HepG2 (cell line): ENCODE results near the gene HSFX1. TPM values are rescaled to one million over a fixed set of nuclear protein-coding genes. Genes with fewer than 3 reads are reported as not detected.
"Not testable (repeated sequence)": the region's sequence is repeated elsewhere in the genome, so short reads cannot be mapped to it uniquely, and the experiment has no call there.

ENCODE experiments used
- ATAC-seq: fragments of 200-7000 bp; cut with Tn5 transposase; 3 replicates; pipeline ENCODE4 v1.9.1; 2020; ENCODE audit warnings: mild to moderate bottlenecking, moderate library complexity
- BruUV-seq: library from RNA; stranded (reverse); fragments of 400-500 nt; replicated peaks from 2 replicates; lab custom pipeline; 2021; lab: Mats Ljungman, UMichigan
- CTCF ChIA-PET: fragments of 300-600 bp; formaldehyde crosslinking; extraction: SDS; loops from one replicate; lab custom pipeline; 2021; ENCODE audit warnings: low total read pairs, inconsistent platforms, low intra/inter-chr PET ratio; lab: Yijun Ruan, JAX
- POLR2A ChIA-PET: fragments of 350-600 bp; sonication (Branson Sonifier 250); formaldehyde crosslinking; loops from one replicate; lab custom pipeline; 2020; ENCODE audit warnings: antibody characterized with exemption, inconsistent platforms; lab: Yijun Ruan, JAX
- DNase-seq: peaks from one replicate; pipeline ENCODE4 v3.0.0-alpha.2; 2015; ENCODE audit warnings: low spot score
- FAIRE-seq: peaks from 3 replicates; lab custom pipeline; 2011; peaks lifted over from hg19 to GRCh38; lab: Jason Lieb, UNC
- H2AFZ ChIP-seq: one replicate; pipeline ENCODE4 v1.6.1; 2011; ENCODE audit warnings: low read length, inconsistent platforms
- H3K27ac ChIP-seq: fragments of 300-600 bp; 3 replicates; pipeline ENCODE4 v1.8.0; 2011; ENCODE audit warnings: mixed run types, mild to moderate bottlenecking, mixed read lengths, low read length, inconsistent platforms; ENCODE audit not compliant: insufficient read depth; ENCODE audit errors: extremely low read length
- H3K27me3 ChIP-seq, 2 experiments: fragments of 200-600 bp in 1 of 2; 2 replicates in 1 of 2; 3 replicates in 1 of 2; pipeline versions ENCODE4 v1.6.0 to v1.8.0; 2011; ENCODE audit warnings: low read length in 2 of 2, mild to moderate bottlenecking in 2 of 2, moderate library complexity in 2 of 2, inconsistent platforms in 1 of 2; ENCODE audit not compliant: insufficient read depth in 2 of 2, control insufficient read depth in 1 of 2
- H3K36me3 ChIP-seq, 2 experiments: fragments of 200-600 bp in 1 of 2; replicated peaks in 1 of 2; 2 replicates in 1 of 2; 3 replicates in 1 of 2; pipeline versions ENCODE4 v1.5.1 to v1.8.0; 2011; ENCODE audit warnings: low read length in 2 of 2, inconsistent platforms in 1 of 2; ENCODE audit not compliant: insufficient read depth in 2 of 2, control insufficient read depth in 1 of 2
- H3K4me1 ChIP-seq: 2 replicates; pipeline ENCODE4 v1.5.1; 2012; ENCODE audit warnings: low read length, inconsistent platforms; ENCODE audit not compliant: insufficient read depth
- H3K4me2 ChIP-seq: 2 replicates; pipeline ENCODE4 v1.6.0; 2011; ENCODE audit warnings: low read depth, low read length, inconsistent platforms
- H3K4me3 ChIP-seq, 3 experiments: fragments of 200-600 bp in 1 of 3; sonication (generic), shearing (Covaris generic) in 1 of 3; replicated peaks in 1 of 3; 2 replicates each; pipeline ENCODE4 v1.5.1; 2011 to 2016; ENCODE audit warnings: low read length in 3 of 3, inconsistent platforms in 2 of 3, low read depth in 2 of 3, mild to moderate bottlenecking in 2 of 3, control low read depth in 1 of 3, mixed read lengths in 1 of 3; ENCODE audit not compliant: insufficient read depth in 1 of 3
- H3K79me2 ChIP-seq: one replicate; pipeline ENCODE4 v1.6.1; 2011; ENCODE audit warnings: low read length, inconsistent platforms; ENCODE audit not compliant: insufficient read depth
- H3K9ac ChIP-seq: 2 replicates; pipeline ENCODE4 v1.6.0; 2011; ENCODE audit warnings: mild to moderate bottlenecking, low read depth, low read length, inconsistent platforms; ENCODE audit not compliant: insufficient read depth
- H3K9me3 ChIP-seq: 2 replicates; pipeline ENCODE4 v1.5.1; 2012; ENCODE audit warnings: mild to moderate bottlenecking, low read length
- H4K20me1 ChIP-seq: 2 replicates; pipeline ENCODE4 v1.6.0; 2011; ENCODE audit warnings: inconsistent platforms, mild to moderate bottlenecking, low read length, moderate library complexity; ENCODE audit not compliant: insufficient read depth
- FOXK1 ChIP-seq: sonication (generic); formaldehyde crosslinking; IDR thresholded peaks from 2 replicates; pipeline ENCODE4 v1.4.0; 2020; ENCODE audit warnings: low read depth, missing genetic modification reagents, borderline replicate concordance
- HOXA7 ChIP-seq: sonication (generic); formaldehyde crosslinking; IDR thresholded peaks from 2 replicates; pipeline ENCODE4 v1.8.1; 2022; ENCODE audit warnings: mild to moderate bottlenecking, missing genetic modification reagents, moderate library complexity
- NFE2 ChIP-seq: sonication (generic); formaldehyde crosslinking; IDR thresholded peaks from 2 replicates; pipeline ENCODE4 v1.4.0; 2020; ENCODE audit warnings: missing genetic modification reagents
- NFIB ChIP-seq: sonication (generic); formaldehyde crosslinking; IDR thresholded peaks from 2 replicates; pipeline ENCODE4 v1.9.0; 2021; ENCODE audit warnings: missing genetic modification reagents, mild to moderate bottlenecking, borderline replicate concordance
- NR1H2 ChIP-seq: sonication (generic); formaldehyde crosslinking; IDR thresholded peaks from 2 replicates; pipeline ENCODE4 v1.8.1; 2022; ENCODE audit warnings: low read depth, missing genetic modification reagents, borderline replicate concordance
- SSRP1 ChIP-seq: IDR thresholded peaks from 2 replicates; pipeline ENCODE4 v1.6.1; 2016; ENCODE audit warnings: control low read depth
- TCF7 ChIP-seq: sonication (generic); IDR thresholded peaks from 2 replicates; pipeline ENCODE4 v1.6.1; 2016; ENCODE audit warnings: antibody characterized with exemption, low read depth
- ZNF569 ChIP-seq: sonication (generic); formaldehyde crosslinking; IDR thresholded peaks from 2 replicates; pipeline ENCODE4 v1.5.0; 2020; ENCODE audit warnings: mild to moderate bottlenecking, missing genetic modification reagents, moderate library complexity, borderline replicate concordance
- whole genome bisulfite sequencing: methylation state at CpG from one replicate; pipeline ENCODE4 v1.1.6; 2017; ENCODE audit warnings: low lambda C conversion rate; 5-methylcytosine and 5-hydroxymethylcytosine counted together
- in situ Hi-C: cut with HindIII; loops from 2 replicates; pipeline ENCODE4 v1.10.0; 2017; ENCODE audit warnings: low pct_unique_long_range_greater_than_20kb; ENCODE audit not compliant: extremely low pct_ligation_motif_present
- intact Hi-C: fragments of 100-400 bp; cut with micrococcal nuclease; formaldehyde crosslinking; loops from one replicate; pipeline ENCODE4 v1.10.0; 2022; ENCODE audit not compliant: unreplicated experiment
- polyA plus RNA-seq, 8 experiments: library from polyadenylated mRNA; depleted of rRNA in 3 of 8; stranded (reverse) in 7 of 8; unstranded in 1 of 8; fragments of >200 nt; fragmentation: Illumina TruSeq in 4 of 8; extraction: Trizol in 4 of 8; gene quantifications; 2 replicates each; pipeline versions ENCODE4 v1.2.1 to v1.2.3, GENCODE V29; 2011 to 2016; ENCODE audit warnings: low read depth in 4 of 8, missing spikeins in 1 of 8, mixed read lengths in 1 of 8; ENCODE audit not compliant: insufficient read depth in 1 of 8
- total RNA-seq, 5 experiments: library from RNA; depleted of rRNA; stranded (reverse); fragments of >200 nt; fragmentation: Illumina TruSeq; extraction: Trizol; gene quantifications; 2 replicates each; pipeline ENCODE4 v1.2.3, GENCODE V29; 2016; ENCODE audit warnings: low read depth in 1 of 5
- TF ChIP-seq, protein P1 (sequence below): sonication (generic); formaldehyde crosslinking; IDR thresholded peaks from 2 replicates; pipeline ENCODE4 v1.8.1; 2023; ENCODE audit warnings: mild to moderate bottlenecking, inconsistent platforms, moderate library complexity, missing genetic modification reagents, borderline replicate concordance
- TF ChIP-seq, protein P2 (sequence below): sonication (generic); formaldehyde crosslinking; IDR thresholded peaks from 2 replicates; pipeline ENCODE4 v1.4.0; 2020; ENCODE audit warnings: missing genetic modification reagents

Gene HSFX1
- total and polyA plus RNA-seq, 2 of the 13 experiments (the other 11 are each of a cell fraction or from before 2014, with no cell fraction given): 0.08 to 0.09 TPM

DNA sequence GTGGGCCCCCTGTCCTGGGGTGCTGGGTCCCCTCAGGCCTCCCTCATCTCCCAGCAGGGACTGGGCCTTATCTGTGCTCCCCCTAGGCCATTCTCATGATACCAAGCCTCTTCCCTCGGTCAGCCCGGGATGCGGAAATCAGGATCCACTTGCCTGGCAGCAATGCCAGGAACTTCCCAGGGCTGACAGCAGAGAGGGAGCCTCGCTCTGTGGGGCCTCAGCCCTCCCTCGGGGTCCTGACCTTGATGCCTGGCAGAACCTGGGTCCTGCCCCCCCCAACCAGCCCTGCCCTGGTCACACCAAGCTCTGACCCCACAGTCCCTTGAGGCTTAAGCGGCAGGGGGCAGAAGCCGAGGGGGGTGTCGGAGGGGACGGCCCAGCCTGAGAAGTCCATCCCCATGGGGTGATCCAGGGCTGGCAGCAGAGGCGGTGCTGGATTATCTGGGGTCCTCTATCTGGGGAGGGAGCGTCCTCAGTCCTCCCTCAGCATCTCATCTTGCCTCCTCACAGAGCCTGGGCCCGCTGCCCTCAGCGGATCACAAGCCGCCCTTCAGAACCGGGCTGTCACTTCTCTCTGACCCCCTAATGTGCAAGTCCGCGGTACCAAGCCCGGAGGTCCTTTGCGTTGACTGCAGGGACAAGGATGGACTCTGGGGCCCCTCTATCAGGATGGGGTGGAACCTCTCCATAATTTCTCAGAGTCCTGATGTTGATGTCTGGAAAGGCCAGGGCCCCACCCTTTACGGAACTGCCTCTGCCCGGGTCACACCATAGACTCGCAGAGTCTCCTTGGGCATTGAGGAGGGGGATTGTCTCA lies 11.8 kb upstream of the HSFX1 start:
- not testable (repeated sequence) for H3K27me3 ChIP-seq, ATAC-seq, FAIRE-seq

DNA sequence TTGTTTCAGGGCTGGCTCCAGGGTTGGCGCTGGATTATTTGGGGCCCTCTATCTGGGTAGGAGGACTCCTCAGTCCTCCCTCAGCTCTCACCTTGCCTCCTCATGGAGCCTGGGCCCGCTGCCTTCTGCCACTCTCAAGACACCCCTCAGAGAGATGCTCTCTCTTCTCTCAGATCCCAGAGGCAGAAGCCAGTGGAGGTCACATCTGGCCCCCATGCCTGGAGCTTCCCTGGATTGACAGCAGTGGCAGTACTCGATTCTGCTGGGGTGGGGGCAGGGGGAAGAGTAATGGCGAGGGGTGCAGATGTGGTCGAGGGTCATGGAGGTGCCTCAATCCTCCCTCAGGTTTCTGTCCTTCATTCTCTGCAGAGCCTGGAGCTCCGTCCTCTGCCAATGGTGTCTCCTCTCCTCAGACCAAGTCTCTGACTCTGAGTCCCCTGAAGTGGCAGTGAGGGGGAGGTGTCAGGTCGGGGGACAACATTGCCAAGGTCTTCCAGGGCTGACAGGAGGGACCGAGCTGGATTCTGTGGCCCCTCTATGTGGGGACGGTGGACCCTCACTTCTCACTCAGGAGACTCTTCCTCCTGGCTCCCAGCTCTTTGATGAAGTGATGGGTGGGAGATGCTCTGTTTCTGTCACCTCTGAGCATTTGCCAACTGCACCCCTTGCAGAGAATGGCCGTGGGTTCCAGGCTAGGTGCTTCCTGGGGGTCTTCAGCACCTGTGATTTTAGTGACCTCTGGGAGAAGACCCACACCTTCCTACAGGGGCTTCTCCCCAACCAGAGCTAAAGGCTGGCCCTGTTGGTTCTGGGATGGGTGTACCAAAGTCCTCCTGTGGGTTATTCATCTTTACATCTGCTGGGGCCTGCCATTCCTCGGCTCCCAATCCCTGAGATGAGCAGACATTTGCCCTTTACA lies 10.9 kb upstream of the HSFX1 start:
- no peak overlapping the region for H3K4me3 ChIP-seq
- no peaks in the 10 kb centered on the region for H3K4me1 ChIP-seq
- FAIRE-seq (no peak), ATAC-seq (no peak), DNase-seq (no peak)
- no peaks in the 10 kb centered on the region for H3K9me3 ChIP-seq
- H3K36me3 ChIP-seq: no peaks in the 10 kb centered on the region
- no TSS peak for BruUV-seq
- intact Hi-C loops (no loop called here), in situ Hi-C loops (no loop called here)
- H3K27me3 ChIP-seq: no peaks in the 10 kb centered on the region
- 0% methylated on average over 2 of the region's 11 CpGs for WGBS
- no peak overlapping the region for H3K4me2 ChIP-seq
- ChIA-PET CTCF (no interaction called here), POLR2A (no interaction called here)
- H2AFZ ChIP-seq: no peak overlapping the region
- no peak overlapping the region for H3K27ac ChIP-seq
- H3K9ac ChIP-seq: no peak overlapping the region
- H3K79me2 ChIP-seq: no peaks in the 10 kb centered on the region
- no peaks in the 10 kb centered on the region for H4K20me1 ChIP-seq
- TF ChIP-seq, protein P1, sequence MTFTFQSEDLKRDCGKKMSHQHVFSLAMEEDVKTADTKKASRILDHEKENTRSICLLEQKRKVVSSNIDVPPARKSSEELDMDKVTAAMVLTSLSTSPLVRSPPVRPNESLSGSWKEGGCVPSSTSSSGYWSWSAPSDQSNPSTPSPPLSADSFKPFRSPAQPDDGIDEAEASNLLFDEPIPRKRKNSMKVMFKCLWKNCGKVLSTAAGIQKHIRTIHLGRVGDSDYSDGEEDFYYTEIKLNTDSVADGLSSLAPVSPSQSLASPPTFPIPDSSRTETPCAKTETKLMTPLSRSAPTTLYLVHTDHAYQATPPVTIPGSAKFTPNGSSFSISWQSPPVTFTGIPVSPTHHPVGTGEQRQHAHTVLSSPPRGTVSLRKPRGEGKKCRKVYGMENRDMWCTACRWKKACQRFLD (CRISPR knock-in tag): no peak
- TF ChIP-seq, protein P2, sequence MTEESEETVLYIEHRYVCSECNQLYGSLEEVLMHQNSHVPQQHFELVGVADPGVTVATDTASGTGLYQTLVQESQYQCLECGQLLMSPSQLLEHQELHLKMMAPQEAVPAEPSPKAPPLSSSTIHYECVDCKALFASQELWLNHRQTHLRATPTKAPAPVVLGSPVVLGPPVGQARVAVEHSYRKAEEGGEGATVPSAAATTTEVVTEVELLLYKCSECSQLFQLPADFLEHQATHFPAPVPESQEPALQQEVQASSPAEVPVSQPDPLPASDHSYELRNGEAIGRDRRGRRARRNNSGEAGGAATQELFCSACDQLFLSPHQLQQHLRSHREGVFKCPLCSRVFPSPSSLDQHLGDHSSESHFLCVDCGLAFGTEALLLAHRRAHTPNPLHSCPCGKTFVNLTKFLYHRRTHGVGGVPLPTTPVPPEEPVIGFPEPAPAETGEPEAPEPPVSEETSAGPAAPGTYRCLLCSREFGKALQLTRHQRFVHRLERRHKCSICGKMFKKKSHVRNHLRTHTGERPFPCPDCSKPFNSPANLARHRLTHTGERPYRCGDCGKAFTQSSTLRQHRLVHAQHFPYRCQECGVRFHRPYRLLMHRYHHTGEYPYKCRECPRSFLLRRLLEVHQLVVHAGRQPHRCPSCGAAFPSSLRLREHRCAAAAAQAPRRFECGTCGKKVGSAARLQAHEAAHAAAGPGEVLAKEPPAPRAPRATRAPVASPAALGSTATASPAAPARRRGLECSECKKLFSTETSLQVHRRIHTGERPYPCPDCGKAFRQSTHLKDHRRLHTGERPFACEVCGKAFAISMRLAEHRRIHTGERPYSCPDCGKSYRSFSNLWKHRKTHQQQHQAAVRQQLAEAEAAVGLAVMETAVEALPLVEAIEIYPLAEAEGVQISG (CRISPR knock-in tag): no peak
- TF ChIP-seq ZNF569: no peak
- TF ChIP-seq HOXA7 (CRISPR knock-in tag): no peak
- no peak for TF ChIP-seq FOXK1 (CRISPR knock-in tag)
- no peak for TF ChIP-seq NFIB (CRISPR knock-in tag)
- TF ChIP-seq SSRP1: no peak
- no peak for TF ChIP-seq NFE2
- TF ChIP-seq TCF7: no peak
- TF ChIP-seq NR1H2 (CRISPR knock-in tag): no peak

More for the DNA sequence above, 11.8 kb upstream of the HSFX1 start:
- H3K4me1 ChIP-seq, H3K27ac ChIP-seq, POLR2A ChIA-PET, CTCF ChIA-PET, H3K79me2 ChIP-seq, BruUV-seq, H3K4me3 ChIP-seq, H4K20me1 ChIP-seq, H3K9ac ChIP-seq, H3K4me2 ChIP-seq, H3K9me3 ChIP-seq, intact Hi-C loops, in situ Hi-C loops, H2AFZ ChIP-seq, DNase-seq, H3K36me3 ChIP-seq: not testable (repeated sequence)
- WGBS: no CpG with 5 or more reads among the region's 22 CpGs
